OCI-LY1 (cell line): Measurements from ENCODE around the gene IL21R.

Experiments used
- CTCF ChIP-seq: fragments of 200-600 bp; sonication (generic), shearing (Covaris generic); IDR thresholded peaks from 2 replicates; pipeline ENCODE4 v1.5.1; 2017; ENCODE audit warnings: mild to moderate bottlenecking, antibody characterized with exemption, low read length, moderate library complexity, mixed read lengths
- EZH2 ChIP-seq: fragments of 200-600 bp; sonication (generic), shearing (Covaris generic); IDR thresholded peaks from 2 replicates; pipeline ENCODE4 v1.8.0; 2017; ENCODE audit warnings: borderline replicate concordance, mixed run types, mild to moderate bottlenecking, antibody characterized with exemption, low read length, moderate library complexity, mixed read lengths

GRCh38 chr16:27403601-27403992, 1.6 kb downstream of the IL21R start:
- no peak for TF ChIP-seq CTCF
- no peak for TF ChIP-seq EZH2
